GM19023 (cell line): ENCODE results near the gene BEND7.
"Not testable (repeated sequence)": the region's sequence is repeated elsewhere in the genome, so short reads cannot be mapped to it uniquely, and the experiment has no call there.

Experiments
- ATAC-seq: cut with Tn5 transposase; IDR thresholded peaks from one replicate; pipeline ENCODE4 v1.9.1; 2021; ENCODE audit warnings: mild to moderate bottlenecking, moderate library complexity; ENCODE audit not compliant: unreplicated experiment

The BEND7 gene

DNA sequence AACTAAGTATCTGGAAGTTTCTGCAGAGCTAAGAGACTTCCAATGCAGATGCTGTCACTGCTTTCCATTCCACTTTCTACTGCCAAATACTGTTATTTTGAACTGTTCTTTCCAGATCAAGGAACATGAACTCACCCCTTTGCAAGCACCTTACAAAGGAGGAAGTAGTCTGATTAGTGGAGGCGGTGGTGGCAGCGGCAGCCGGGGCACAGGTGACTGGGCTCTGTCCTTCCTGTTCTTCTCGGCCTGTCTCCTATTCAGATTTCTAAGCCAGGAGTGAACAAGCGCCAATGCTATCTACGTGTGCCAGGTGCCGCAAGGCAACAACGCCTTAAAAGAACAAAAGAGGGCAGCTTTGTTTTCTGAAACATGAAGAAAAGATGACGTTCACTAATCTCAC, 44.9 kb downstream of the BEND7 start:
- no peak for ATAC-seq

DNA sequence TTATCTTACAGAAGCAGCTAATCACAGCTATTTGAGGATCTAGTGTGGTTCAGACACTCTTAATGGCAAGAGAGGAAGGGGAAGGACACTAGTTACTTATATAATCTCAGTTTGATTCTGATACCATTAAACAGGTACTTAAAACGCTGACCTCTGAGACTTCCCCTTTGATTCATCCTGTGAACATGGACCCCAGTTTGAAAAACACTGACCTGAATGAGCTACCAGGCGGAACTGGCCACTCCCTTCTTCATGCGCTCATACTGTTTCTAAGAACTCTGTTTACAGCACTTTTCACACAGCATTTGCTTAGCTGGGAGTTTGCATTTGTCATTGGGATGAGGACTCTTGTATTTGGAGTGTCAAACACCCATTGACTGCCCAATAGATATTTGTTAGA, 45.7 kb downstream of the BEND7 start:
- ATAC-seq: peak; percentile 60

- no peak for ATAC-seq
Measured at GRCh38 chr10:13481690-13482089, 47.1 kb downstream of the BEND7 start.

DNA sequence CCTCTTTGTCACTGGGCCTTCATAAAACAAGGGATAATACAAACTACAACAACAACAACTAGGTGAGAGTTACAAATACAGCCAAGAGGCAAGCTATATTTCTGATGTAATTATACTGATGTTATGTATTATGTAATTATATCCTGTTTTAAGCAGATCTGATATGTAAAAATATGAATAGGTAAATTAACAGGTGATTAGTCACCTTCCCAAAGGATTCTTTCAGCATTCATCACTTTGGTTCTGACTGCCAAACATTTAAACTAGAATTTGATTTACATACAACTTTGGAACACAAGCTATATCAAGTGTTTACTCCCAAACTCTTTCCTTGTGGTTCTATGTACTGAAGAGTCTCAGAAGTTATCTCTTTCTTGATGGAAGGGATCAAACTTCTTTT, 53.7 kb downstream of the BEND7 start:
- no peak for ATAC-seq

DNA sequence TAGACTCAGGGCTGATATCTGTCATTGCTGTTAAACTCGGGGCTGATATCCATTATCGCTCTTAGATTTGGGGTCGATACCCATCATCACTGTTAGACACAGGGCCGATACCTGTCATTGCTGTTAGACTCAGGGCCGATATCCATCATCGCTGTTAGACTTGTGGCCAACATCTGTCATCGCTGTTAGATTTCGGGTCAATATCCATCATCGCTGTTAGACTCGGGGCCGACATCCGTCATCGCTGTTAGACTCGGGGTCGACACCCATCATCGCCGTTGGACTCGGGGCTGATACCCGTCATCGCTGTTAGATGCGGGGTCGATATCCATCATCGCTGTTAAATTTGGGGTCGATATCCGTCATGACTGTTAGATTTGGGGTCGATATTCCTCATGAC, 54.8 kb downstream of the BEND7 start:
- no peak for ATAC-seq

DNA sequence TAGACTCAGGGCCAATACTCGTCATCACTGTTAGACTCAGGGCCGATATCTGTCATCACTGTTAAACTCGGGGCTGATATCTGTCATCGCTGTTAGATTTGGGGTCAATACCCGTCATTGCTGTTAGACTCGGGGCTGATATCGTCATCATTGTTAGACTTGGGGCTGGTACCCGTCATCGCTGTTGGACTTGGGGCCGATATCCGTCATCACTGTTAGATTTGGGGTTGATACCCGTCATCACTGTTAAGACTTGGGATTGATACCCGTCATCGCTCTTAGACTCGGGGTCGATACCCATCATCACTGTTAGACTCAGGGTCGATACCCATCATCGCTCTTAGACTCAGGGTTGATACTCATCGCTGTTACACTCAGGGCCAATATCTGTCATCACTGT, 56.5 kb downstream of the BEND7 start:
- ATAC-seq: no peak

GRCh38 chr10:13470270-13470669, 58.5 kb downstream of the BEND7 start:
- no peak for ATAC-seq

GRCh38 chr10:13462551-13462950, 66.3 kb downstream of the BEND7 start:
- ATAC-seq: no peak

DNA sequence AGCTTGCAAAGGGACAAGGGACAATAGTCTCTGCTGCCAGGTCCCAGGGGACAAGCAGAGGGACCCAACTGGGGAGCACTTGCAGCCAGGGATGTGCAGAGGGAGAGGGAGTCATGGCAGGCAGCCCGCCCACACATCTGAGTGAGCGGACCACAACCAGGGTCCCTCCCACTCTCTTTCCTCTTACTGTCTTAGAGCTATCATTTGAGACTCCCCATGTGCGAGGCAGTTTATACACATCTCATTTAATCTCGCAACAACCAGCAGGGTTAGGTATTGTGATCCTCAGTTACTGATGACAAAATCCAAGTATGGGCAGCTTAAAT, 70.2 kb downstream of the BEND7 start:
- ATAC-seq: no peak

DNA sequence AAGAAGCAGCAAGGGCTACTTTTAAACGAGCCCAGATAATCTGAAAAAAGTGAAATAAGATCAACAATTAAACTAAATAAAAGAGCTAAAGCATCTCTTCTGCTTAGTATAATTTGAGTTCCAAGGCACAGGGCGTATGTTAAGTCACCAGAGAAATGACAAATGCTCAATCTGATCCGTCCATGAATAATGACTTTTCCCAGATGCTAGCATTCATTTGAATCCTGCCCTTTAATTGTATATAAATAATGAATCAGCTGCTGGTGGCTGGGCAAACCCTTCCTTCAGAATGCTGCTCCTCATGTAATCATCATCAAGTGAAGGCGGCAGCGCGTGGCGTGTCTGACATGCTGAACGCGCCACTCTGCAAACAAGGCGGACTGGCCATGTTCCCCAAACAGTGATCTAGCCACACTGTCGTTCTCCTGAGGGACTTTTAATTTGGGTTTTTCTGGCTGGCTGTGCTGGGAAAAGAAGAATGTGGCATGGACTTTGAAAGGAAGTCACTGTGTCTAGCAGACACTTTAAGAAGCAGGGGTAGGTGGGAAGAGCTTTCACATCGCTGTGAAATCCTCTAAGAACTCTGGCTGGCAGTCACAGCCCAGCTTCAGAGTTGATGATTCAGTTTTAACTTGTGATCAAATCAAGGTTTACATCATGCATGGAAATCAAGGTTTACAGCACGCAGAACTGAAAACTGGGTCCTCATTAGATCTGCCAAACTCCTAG, 70.7 kb downstream of the BEND7 start:
- ATAC-seq: no peak

GRCh38 chr10:13453896-13454295, 74.9 kb downstream of the BEND7 start:
- ATAC-seq: no peak

- no peak for ATAC-seq
Measured at GRCh38 chr10:13450069-13450468, 78.7 kb downstream of the BEND7 start.

DNA sequence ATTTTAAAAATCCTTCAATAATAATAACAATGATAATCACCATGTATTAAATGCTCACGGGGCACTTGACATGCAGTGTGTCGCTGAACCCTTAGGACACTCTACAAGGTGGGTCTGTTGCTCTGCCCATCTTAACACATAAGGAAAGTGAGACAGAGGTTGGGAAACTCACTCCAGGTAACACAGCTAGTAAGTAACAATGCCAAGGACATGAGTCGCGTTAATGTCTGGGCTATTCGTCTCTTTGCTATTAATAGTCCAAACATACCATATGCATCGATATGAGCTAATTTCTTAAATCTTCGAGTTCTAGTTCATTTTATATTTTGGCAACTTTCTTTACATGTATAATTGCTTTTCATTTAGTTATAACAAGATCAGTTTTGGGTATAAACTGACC, 79.5 kb downstream of the BEND7 start:
- ATAC-seq: no peak

GRCh38 chr10:13448216-13448615, 80.6 kb downstream of the BEND7 start:
- ATAC-seq: no peak

DNA sequence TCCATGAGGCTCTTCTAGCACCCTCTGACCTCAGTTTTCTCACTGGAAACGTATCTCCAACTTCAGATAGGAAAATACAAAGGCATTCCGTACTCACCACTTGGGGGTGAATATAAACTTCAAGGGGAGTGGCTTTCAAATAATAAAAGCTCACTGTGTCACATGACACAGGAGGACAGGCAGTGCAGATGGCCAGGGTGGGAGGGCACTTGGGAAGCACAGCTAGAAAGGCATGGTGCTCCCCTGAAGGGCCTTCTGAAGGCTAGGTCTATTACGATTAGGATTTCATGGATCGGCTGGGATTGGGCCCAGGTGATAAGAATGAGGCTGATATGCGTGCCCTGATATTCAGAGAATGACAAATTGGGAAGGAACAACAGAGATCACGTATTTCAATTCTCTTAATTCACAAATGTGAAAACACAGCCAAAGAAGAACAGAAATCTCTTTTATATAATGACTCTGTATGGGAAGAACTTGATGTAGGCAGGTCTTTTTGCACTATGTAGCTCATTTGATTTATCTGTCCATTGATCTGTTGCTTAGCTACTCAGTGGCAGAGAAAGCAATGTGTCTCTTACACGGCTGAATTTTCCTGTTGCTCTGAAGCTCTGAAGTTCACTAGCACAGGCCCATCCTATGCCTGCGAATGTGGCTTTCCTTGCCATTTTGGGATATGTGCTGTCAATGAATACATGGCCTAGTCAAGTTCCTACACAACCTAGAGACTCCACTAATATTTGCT, 83.0 kb downstream of the BEND7 start:
- no peak for ATAC-seq

DNA sequence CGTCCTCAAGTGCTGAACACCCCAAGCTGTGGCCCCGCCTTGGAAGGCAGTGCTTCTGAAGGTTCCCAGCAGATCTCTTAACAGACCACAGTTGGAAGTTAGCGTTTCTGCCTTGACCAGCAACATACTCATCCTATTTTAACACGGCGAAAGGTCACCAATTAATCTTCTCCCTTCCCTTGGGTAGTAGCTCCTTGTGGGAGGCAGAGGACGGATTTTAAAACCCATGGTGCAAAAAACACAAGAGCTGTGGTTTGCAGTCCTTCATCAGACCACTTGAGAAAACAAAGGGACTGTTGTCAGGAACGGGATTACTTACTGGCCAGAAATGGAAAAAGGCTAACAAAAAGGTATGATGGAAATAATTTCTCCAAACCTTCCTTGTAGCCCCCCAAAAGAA, 87.3 kb downstream of the BEND7 start:
- no peak for ATAC-seq

GRCh38 chr10:13440185-13441061, 88.4 kb downstream of the BEND7 start:
- ATAC-seq: peak; percentile 82

GRCh38 chr10:13439313-13440184, 89.3 kb downstream of the BEND7 start:
- peak; percentile 3 for ATAC-seq

DNA sequence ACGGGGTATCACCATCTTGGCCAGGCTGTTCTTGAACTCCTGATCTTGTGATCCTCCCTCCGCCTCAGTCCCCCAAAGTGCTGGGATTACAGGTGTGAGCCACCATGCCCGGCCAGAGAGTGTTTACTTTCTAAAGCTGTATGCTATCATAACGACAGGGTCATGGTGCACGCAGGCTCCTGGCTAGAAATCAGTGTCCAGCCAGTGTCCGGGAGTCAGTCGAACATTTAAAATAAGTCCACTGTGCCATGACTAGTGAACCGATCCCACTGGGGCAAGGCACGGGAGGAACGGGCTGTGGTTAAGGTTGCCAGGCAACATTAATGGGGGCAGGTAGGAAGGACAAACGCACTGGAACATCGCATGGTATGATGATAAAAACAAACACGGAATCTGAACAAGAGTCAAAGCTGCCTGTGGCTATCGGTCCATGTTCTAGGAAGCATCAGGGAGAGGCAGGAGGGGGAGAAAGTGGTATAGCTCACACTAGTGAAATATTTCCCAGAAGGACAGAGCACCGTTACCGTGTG, 91.7 kb downstream of the BEND7 start:
- no peak for ATAC-seq

DNA sequence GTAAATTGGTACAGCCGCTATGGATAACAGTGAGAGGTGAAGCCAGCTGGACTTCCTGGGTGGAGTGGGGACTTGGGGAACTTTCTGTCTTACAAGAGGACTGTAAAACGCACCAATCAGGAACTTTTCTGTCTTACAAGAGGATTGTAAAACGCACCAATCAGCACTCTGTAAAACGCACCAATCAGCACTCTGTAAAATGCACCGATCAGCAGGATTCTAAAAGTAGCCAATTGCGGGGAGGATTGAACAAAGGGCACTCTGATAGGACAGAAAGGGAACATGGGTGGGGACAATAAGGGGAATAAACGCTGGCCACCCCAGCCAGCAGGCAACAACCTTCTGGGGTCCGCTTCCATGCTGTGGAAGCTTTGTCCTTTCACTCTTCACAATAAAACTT, 100.9 kb downstream of the BEND7 start:
- not testable (repeated sequence) for ATAC-seq

GRCh38 chr10:13425397-13425796, 103.4 kb downstream of the BEND7 start:
- no peak for ATAC-seq
